Measurements from ENCODE around the gene TENM4. TPM values are rescaled to one million over a fixed set of nuclear protein-coding genes. Genes with fewer than 3 reads are reported as not detected.

The TENM4 gene
- total RNA-seq, 2 donors from 2014 or later: 68.2 to 130 TPM

- H3K36me3 ChIP-seq (ENCODE audit: control insufficient read depth, insufficient read depth, low read length): peaks cover 28% of the 10 kb centered on the region
- no peaks in the 10 kb centered on the region for H3K9me3 ChIP-seq (ENCODE audit: control insufficient read depth, low read length)
- Mint-ChIP-seq H3K4me3 (no peak overlapping the region), H3K9me3 (no peaks in the 10 kb centered on the region), H3K4me1 (no peaks in the 10 kb centered on the region), H3K27me3 (ENCODE audit: insufficient read depth) (no peaks in the 10 kb centered on the region), H3K27ac (no peak overlapping the region), H3K36me3 (ENCODE audit: low read depth) (peaks cover 73% of the 10 kb centered on the region)
- no peaks in the 10 kb centered on the region for H3K27me3 ChIP-seq (ENCODE audit: control insufficient read depth, insufficient read depth, low read length, poor library complexity, severe bottlenecking)
- TF ChIP-seq CTCF (conservative IDR thresholded peaks at IDR 0.05): no peak
- H3K4me3 ChIP-seq (ENCODE audit: low read length): no peak overlapping the region
- no peak for DNase-seq
- H3K27ac ChIP-seq (ENCODE audit: low read depth, low read length): no peak overlapping the region
- H3K9ac ChIP-seq (ENCODE audit: extremely low read depth, low read length, poor library complexity, severe bottlenecking): no peak overlapping the region
- H3K4me1 ChIP-seq (ENCODE audit: control insufficient read depth, insufficient read depth, low read length): no peaks in the 10 kb centered on the region
- 95% methylated on average over 14 to 17 of the region's 17 CpGs for WGBS, 2 experiments (ENCODE audit: insufficient coverage in 1 of 2, insufficient read length in 1 of 2)
Measured at GRCh38 chr11:78669249-78669648, 771.6 kb downstream of the TENM4 start.

GRCh38 chr11:78667461-78667860 lies 773.4 kb downstream of the TENM4 start:
- H3K27me3 ChIP-seq (ENCODE audit: control insufficient read depth, insufficient read depth, low read length, poor library complexity, severe bottlenecking): no peaks in the 10 kb centered on the region

GRCh38 chr11:78666675-78667160 lies 774.1 kb downstream of the TENM4 start:
- H3K36me3 Mint-ChIP-seq (ENCODE audit: low read depth): peaks cover 80% of the 10 kb centered on the region
- H3K27ac ChIP-seq (ENCODE audit: low read depth, low read length): no peak overlapping the region

More at GRCh38 chr11:78667461-78667860, 773.4 kb downstream of the TENM4 start:
- peaks cover 28% of the 10 kb centered on the region for H3K36me3 ChIP-seq (ENCODE audit: control insufficient read depth, insufficient read depth, low read length)
- no peak overlapping the region for H3K4me3 ChIP-seq (ENCODE audit: low read length)
- H3K27ac Mint-ChIP-seq: no peak overlapping the region
- H3K4me1 Mint-ChIP-seq: no peaks in the 10 kb centered on the region
- no peak overlapping the region for H3K4me3 Mint-ChIP-seq
- no peak for DNase-seq
- H3K9ac ChIP-seq (ENCODE audit: extremely low read depth, low read length, poor library complexity, severe bottlenecking): no peak overlapping the region
- H3K9me3 ChIP-seq (ENCODE audit: control insufficient read depth, low read length): no peaks in the 10 kb centered on the region
- no peak overlapping the region for H3K27ac ChIP-seq (ENCODE audit: low read depth, low read length)
- no peaks in the 10 kb centered on the region for H3K4me1 ChIP-seq (ENCODE audit: control insufficient read depth, insufficient read depth, low read length)
- peaks cover 84% of the 10 kb centered on the region for H3K36me3 Mint-ChIP-seq (ENCODE audit: low read depth)
- no peak for TF ChIP-seq CTCF (conservative IDR thresholded peaks at IDR 0.05)
- H3K27me3 Mint-ChIP-seq (ENCODE audit: insufficient read depth): no peaks in the 10 kb centered on the region
- WGBS, 2 experiments (ENCODE audit: insufficient coverage in 1 of 2, insufficient read length in 1 of 2): 90% methylated on average over 2 of the region's 2 CpGs; no CpG with 5 or more reads in 1 of the 2 experiments
- no peaks in the 10 kb centered on the region for H3K9me3 Mint-ChIP-seq

More at GRCh38 chr11:78666675-78667160, 774.1 kb downstream of the TENM4 start:
- Mint-ChIP-seq H3K4me3 (no peak overlapping the region), H3K27me3 (ENCODE audit: insufficient read depth) (no peaks in the 10 kb centered on the region), H3K27ac (no peak overlapping the region), H3K4me1 (no peaks in the 10 kb centered on the region), H3K9me3 (no peaks in the 10 kb centered on the region)
- TF ChIP-seq CTCF (conservative IDR thresholded peaks at IDR 0.05): no peak
- no peak overlapping the region for H3K9ac ChIP-seq (ENCODE audit: extremely low read depth, low read length, poor library complexity, severe bottlenecking)
- no peak for DNase-seq
- H3K4me3 ChIP-seq (ENCODE audit: low read length): no peak overlapping the region
- H3K9me3 ChIP-seq (ENCODE audit: control insufficient read depth, low read length): no peaks in the 10 kb centered on the region
- no peaks in the 10 kb centered on the region for H3K4me1 ChIP-seq (ENCODE audit: control insufficient read depth, insufficient read depth, low read length)
- H3K36me3 ChIP-seq (ENCODE audit: control insufficient read depth, insufficient read depth, low read length): peaks cover 22% of the 10 kb centered on the region
- H3K27me3 ChIP-seq (ENCODE audit: control insufficient read depth, insufficient read depth, low read length, poor library complexity, severe bottlenecking): no peaks in the 10 kb centered on the region

Measured in endodermal cell (in vitro differentiated cells).